Measurements from ENCODE around the gene PER1. TPM values are rescaled to one million over a fixed set of nuclear protein-coding genes. Genes with fewer than 3 reads are reported as not detected.

The PER1 gene
- total and polyA plus RNA-seq, 2 of the 13 experiments (the other 11 are each of a cell fraction or from before 2014, with no cell fraction given), result 2.6 to 3.6 TPM

DNA sequence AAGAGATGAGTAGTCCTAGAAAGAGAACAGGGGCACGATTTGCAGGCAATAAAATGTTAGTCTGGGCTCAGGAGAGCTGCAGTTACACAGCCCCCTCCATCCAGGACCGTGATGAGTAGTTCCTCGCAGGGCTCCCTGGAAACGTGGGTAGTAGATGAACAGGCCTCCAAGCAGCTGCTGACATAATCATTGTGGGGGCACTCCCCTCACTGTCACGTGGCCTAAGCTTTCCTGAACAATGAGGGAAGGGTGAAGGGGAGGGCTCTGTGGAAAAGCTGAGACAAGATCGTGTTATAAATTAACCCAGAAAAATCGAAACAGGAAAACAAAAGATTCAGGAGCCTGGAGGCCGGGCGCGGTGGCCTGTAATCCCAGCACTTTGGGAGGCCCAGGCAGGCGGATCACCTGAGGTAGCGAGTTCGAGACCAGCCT is 1.3 kb upstream of the PER1 start:
- Histone ChIP-seq H3K36me3 (replicated peaks in 1 of 2; ENCODE audit: control insufficient read depth in 1 of 2, insufficient read depth in 2 of 2, low read length in 2 of 2) (peaks cover 0 to 9% of the 10 kb centered on the region in 2 experiments; a peak in 3 of 5 replicates), H3K27me3 (ENCODE audit: control insufficient read depth in 1 of 2, insufficient read depth in 2 of 2, low read length in 2 of 2) (no peaks in the 10 kb centered on the region), H3K9me3 (ENCODE audit: low read length) (no peaks in the 10 kb centered on the region), H4K20me1 (ENCODE audit: insufficient read depth, low read length) (no peaks in the 10 kb centered on the region), H3K9ac (ENCODE audit: insufficient read depth, low read depth, low read length) (peak overlapping the region; percentile 76), H3K4me2 (ENCODE audit: low read depth, low read length) (peak overlapping the region; percentile 97), H3K4me1 (ENCODE audit: insufficient read depth, low read length) (peaks cover 55% of the 10 kb centered on the region), H2AFZ (ENCODE audit: low read length) (no peak overlapping the region), H3K4me3 (replicated peaks in 1 of 3; ENCODE audit: insufficient read depth in 1 of 3, low read depth in 2 of 3, low read length in 3 of 3) (peak overlapping the region; percentile 45 to 70 (median 58); a peak in 4 of 6 replicates), H3K27ac (ENCODE audit: extremely low read length, insufficient read depth, low read length) (peak overlapping the region; percentile 91), H3K79me2 (ENCODE audit: insufficient read depth, low read length) (peaks cover 4% of the 10 kb centered on the region)
- FAIRE-seq (peak; percentile 97), ATAC-seq (peak; percentile 56), DNase-seq (ENCODE audit: low spot score) (peak; percentile 97)
- ChIA-PET CTCF (ENCODE audit: low intra/inter-chr PET ratio, low total read pairs) (no interaction called here), POLR2A (interaction anchor here (0.6 to 2.6 kb wide), 15 partner anchors 10 to 466 kb away, joined by 3 to 42 read pairs (median 4); partner anchors contain the start of genes AURKB, BORCS6, CTC1 and TMEM107)
- under 1% methylated on average over 13 of the region's 13 CpGs for WGBS (ENCODE audit: low lambda C conversion rate)
- BruUV-seq (replicated peaks), result no TSS peak
- in situ Hi-C loops (cut with HindIII; ENCODE audit: extremely low pct_ligation_motif_present, low pct_unique_long_range_greater_than_20kb), result no loop called here
- intact Hi-C loops (cut with micrococcal nuclease; ENCODE audit: unreplicated experiment), result no loop called here
- peak; percentile 47; the same call in 1 of the 2 replicates for TF ChIP-seq MYC (CRISPR knock-in tag; IDR thresholded peaks at IDR 0.05; ENCODE audit: borderline replicate concordance)
- peak; percentile 55; the same call in 1 of the 2 replicates for TF ChIP-seq ZNF746 (CRISPR knock-in tag; IDR thresholded peaks at IDR 0.05)
- TF ChIP-seq, protein P1, sequence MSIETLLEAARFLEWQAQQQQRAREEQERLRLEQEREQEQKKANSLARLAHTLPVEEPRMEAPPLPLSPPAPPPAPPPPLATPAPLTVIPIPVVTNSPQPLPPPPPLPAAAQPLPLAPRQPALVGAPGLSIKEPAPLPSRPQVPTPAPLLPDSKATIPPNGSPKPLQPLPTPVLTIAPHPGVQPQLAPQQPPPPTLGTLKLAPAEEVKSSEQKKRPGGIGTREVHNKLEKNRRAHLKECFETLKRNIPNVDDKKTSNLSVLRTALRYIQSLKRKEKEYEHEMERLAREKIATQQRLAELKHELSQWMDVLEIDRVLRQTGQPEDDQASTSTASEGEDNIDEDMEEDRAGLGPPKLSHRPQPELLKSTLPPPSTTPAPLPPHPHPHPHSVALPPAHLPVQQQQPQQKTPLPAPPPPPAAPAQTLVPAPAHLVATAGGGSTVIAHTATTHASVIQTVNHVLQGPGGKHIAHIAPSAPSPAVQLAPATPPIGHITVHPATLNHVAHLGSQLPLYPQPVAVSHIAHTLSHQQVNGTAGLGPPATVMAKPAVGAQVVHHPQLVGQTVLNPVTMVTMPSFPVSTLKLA (IDR thresholded peaks at IDR 0.05), result peak; percentile 72
- TF ChIP-seq RELA (CRISPR knock-in tag; IDR thresholded peaks at IDR 0.05), result no peak
- TF ChIP-seq SP5 (CRISPR knock-in tag; IDR thresholded peaks at IDR 0.05; ENCODE audit: borderline replicate concordance, low read depth), result peak; percentile 70; the same call in 1 of the 2 replicates
- TF ChIP-seq, protein P2, sequence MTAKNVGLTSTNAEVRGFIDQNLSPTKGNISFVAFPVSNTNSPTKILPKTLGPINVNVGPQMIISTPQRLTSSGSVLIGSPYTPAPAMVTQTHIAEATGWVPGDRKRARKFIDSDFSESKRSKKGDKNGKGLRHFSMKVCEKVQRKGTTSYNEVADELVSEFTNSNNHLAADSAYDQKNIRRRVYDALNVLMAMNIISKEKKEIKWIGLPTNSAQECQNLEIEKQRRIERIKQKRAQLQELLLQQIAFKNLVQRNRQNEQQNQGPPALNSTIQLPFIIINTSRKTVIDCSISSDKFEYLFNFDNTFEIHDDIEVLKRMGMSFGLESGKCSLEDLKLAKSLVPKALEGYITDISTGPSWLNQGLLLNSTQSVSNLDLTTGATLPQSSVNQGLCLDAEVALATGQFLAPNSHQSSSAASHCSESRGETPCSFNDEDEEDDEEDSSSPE (CRISPR knock-in tag; IDR thresholded peaks at IDR 0.05), result peak; percentile 61
- TF ChIP-seq PHB2 (IDR thresholded peaks at IDR 0.05; ENCODE audit: partially characterized antibody), result no peak
- TF ChIP-seq CENPT (CRISPR knock-in tag; IDR thresholded peaks at IDR 0.05; ENCODE audit: low read depth), result no peak
- no peak for TF ChIP-seq SOX6 (IDR thresholded peaks at IDR 0.05)
- peak; percentile 100 for TF ChIP-seq SOX6 (CRISPR knock-in tag; IDR thresholded peaks at IDR 0.05)
- TF ChIP-seq, protein P3, sequence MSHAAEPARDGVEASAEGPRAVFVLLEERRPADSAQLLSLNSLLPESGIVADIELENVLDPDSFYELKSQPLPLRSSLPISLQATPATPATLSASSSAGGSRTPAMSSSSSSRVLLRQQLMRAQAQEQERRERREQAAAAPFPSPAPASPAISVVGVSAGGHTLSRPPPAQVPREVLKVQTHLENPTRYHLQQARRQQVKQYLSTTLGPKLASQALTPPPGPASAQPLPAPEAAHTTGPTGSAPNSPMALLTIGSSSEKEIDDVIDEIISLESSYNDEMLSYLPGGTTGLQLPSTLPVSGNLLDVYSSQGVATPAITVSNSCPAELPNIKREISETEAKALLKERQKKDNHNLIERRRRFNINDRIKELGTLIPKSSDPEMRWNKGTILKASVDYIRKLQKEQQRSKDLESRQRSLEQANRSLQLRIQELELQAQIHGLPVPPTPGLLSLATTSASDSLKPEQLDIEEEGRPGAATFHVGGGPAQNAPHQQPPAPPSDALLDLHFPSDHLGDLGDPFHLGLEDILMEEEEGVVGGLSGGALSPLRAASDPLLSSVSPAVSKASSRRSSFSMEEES (CRISPR knock-in tag; IDR thresholded peaks at IDR 0.05), result peak; percentile 64; the same call in 1 of the 2 replicates
- TF ChIP-seq HDAC2 (CRISPR knock-in tag; IDR thresholded peaks at IDR 0.05), result peak; percentile 44
- TF ChIP-seq ZNF264 (CRISPR knock-in tag; IDR thresholded peaks at IDR 0.05), result peak; percentile 20; the same call in 1 of the 2 replicates
- no peak for TF ChIP-seq POLR2AphosphoS5 (IDR thresholded peaks at IDR 0.05; ENCODE audit: low read depth, low read length)
- TF ChIP-seq, protein P4, sequence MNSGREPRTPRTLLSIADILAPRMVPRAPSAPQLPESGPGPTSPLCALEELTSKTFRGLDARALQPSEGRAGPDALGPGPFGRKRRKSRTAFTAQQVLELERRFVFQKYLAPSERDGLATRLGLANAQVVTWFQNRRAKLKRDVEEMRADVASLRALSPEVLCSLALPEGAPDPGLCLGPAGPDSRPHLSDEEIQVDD (CRISPR knock-in tag; IDR thresholded peaks at IDR 0.05; ENCODE audit: borderline replicate concordance), result no peak
- TF ChIP-seq, protein P5, sequence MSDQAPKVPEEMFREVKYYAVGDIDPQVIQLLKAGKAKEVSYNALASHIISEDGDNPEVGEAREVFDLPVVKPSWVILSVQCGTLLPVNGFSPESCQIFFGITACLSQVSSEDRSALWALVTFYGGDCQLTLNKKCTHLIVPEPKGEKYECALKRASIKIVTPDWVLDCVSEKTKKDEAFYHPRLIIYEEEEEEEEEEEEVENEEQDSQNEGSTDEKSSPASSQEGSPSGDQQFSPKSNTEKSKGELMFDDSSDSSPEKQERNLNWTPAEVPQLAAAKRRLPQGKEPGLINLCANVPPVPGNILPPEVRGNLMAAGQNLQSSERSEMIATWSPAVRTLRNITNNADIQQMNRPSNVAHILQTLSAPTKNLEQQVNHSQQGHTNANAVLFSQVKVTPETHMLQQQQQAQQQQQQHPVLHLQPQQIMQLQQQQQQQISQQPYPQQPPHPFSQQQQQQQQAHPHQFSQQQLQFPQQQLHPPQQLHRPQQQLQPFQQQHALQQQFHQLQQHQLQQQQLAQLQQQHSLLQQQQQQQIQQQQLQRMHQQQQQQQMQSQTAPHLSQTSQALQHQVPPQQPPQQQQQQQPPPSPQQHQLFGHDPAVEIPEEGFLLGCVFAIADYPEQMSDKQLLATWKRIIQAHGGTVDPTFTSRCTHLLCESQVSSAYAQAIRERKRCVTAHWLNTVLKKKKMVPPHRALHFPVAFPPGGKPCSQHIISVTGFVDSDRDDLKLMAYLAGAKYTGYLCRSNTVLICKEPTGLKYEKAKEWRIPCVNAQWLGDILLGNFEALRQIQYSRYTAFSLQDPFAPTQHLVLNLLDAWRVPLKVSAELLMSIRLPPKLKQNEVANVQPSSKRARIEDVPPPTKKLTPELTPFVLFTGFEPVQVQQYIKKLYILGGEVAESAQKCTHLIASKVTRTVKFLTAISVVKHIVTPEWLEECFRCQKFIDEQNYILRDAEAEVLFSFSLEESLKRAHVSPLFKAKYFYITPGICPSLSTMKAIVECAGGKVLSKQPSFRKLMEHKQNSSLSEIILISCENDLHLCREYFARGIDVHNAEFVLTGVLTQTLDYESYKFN (CRISPR knock-in tag; conservative IDR thresholded peaks at IDR 0.05), result peak; percentile 74

All from HepG2 (cell line).